ENCODE results near the gene ITPR1. TPM values are rescaled to one million over a fixed set of nuclear protein-coding genes. Genes with fewer than 3 reads are reported as not detected.

ITPR1 gene
- total and polyA plus RNA-seq, 4 donors = 3.7 to 39.4 (median 8.2) TPM

- 96% methylated on average over 3 of the region's 3 CpGs for WGBS
These were observed 34.2 kb upstream of the ITPR1 start for GRCh38 chr3:4458961-4459360.

GRCh38 chr3:4460334-4460733 lies 32.8 kb upstream of the ITPR1 start:
- no peaks in the 10 kb centered on the region for H3K27me3 ChIP-seq (ENCODE audit: control insufficient read depth in 4 of 4, insufficient read depth in 4 of 4, low read length in 3 of 4)
- no peak overlapping the region for H3K9ac ChIP-seq (ENCODE audit: low read depth in 1 of 2, low read length in 2 of 2)
- H3K36me3 ChIP-seq (ENCODE audit: control insufficient read depth in 4 of 4, insufficient read depth in 3 of 4, low read depth in 1 of 4, low read length in 3 of 4) = no peaks in the 10 kb centered on the region
- no peak overlapping the region for H3K4me3 ChIP-seq (ENCODE audit: low read depth in 1 of 3, low read length in 3 of 3)
- H3K4me1 ChIP-seq (ENCODE audit: control insufficient read depth in 4 of 4, insufficient read depth in 4 of 4, low read length in 3 of 4) = no peaks in the 10 kb centered on the region
- no peak overlapping the region for H3K27ac ChIP-seq (ENCODE audit: low read depth in 1 of 2, low read length in 2 of 2)
- DNase-seq (ENCODE audit: low spot score) = no peak
- no peaks in the 10 kb centered on the region for H3K9me3 ChIP-seq (ENCODE audit: control insufficient read depth in 4 of 4, low read length in 3 of 4)
- 92% methylated on average over 4 of the region's 4 CpGs for WGBS
- no peak for TF ChIP-seq MAX (IDR thresholded peaks at IDR 0.05)
- TF ChIP-seq, protein P1, sequence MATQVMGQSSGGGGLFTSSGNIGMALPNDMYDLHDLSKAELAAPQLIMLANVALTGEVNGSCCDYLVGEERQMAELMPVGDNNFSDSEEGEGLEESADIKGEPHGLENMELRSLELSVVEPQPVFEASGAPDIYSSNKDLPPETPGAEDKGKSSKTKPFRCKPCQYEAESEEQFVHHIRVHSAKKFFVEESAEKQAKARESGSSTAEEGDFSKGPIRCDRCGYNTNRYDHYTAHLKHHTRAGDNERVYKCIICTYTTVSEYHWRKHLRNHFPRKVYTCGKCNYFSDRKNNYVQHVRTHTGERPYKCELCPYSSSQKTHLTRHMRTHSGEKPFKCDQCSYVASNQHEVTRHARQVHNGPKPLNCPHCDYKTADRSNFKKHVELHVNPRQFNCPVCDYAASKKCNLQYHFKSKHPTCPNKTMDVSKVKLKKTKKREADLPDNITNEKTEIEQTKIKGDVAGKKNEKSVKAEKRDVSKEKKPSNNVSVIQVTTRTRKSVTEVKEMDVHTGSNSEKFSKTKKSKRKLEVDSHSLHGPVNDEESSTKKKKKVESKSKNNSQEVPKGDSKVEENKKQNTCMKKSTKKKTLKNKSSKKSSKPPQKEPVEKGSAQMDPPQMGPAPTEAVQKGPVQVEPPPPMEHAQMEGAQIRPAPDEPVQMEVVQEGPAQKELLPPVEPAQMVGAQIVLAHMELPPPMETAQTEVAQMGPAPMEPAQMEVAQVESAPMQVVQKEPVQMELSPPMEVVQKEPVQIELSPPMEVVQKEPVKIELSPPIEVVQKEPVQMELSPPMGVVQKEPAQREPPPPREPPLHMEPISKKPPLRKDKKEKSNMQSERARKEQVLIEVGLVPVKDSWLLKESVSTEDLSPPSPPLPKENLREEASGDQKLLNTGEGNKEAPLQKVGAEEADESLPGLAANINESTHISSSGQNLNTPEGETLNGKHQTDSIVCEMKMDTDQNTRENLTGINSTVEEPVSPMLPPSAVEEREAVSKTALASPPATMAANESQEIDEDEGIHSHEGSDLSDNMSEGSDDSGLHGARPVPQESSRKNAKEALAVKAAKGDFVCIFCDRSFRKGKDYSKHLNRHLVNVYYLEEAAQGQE (IDR thresholded peaks at IDR 0.05) = no peak
- TF ChIP-seq FOXA2 (IDR thresholded peaks at IDR 0.05) = no peak
- TF ChIP-seq FOXA1 (IDR thresholded peaks at IDR 0.05) = no peak
- no peak for TF ChIP-seq NR2F2 (IDR thresholded peaks at IDR 0.05)
- no peak for TF ChIP-seq ATF3 (IDR thresholded peaks at IDR 0.05)
- no peak for TF ChIP-seq TAF1 (conservative IDR thresholded peaks at IDR 0.05)
- TF ChIP-seq, protein P2, sequence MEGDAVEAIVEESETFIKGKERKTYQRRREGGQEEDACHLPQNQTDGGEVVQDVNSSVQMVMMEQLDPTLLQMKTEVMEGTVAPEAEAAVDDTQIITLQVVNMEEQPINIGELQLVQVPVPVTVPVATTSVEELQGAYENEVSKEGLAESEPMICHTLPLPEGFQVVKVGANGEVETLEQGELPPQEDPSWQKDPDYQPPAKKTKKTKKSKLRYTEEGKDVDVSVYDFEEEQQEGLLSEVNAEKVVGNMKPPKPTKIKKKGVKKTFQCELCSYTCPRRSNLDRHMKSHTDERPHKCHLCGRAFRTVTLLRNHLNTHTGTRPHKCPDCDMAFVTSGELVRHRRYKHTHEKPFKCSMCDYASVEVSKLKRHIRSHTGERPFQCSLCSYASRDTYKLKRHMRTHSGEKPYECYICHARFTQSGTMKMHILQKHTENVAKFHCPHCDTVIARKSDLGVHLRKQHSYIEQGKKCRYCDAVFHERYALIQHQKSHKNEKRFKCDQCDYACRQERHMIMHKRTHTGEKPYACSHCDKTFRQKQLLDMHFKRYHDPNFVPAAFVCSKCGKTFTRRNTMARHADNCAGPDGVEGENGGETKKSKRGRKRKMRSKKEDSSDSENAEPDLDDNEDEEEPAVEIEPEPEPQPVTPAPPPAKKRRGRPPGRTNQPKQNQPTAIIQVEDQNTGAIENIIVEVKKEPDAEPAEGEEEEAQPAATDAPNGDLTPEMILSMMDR (IDR thresholded peaks at IDR 0.05; ENCODE audit: low read depth, low read length, missing input control) = no peak
- no peak for TF ChIP-seq RXRA (IDR thresholded peaks at IDR 0.05)
- TF ChIP-seq RAD21 (IDR thresholded peaks at IDR 0.05) = no peak
- no peak for TF ChIP-seq EGR1 (IDR thresholded peaks at IDR 0.05; ENCODE audit: low read depth in 2 of 2)
- no peak for TF ChIP-seq YY1 (IDR thresholded peaks at IDR 0.05)
- no peak for TF ChIP-seq JUND (IDR thresholded peaks at IDR 0.05)

More at GRCh38 chr3:4458961-4459360, 34.2 kb upstream of the ITPR1 start:
- H3K9ac ChIP-seq (ENCODE audit: low read depth in 1 of 2, low read length in 2 of 2) = no peak overlapping the region
- H3K4me1 ChIP-seq (ENCODE audit: control insufficient read depth in 4 of 4, insufficient read depth in 4 of 4, low read length in 3 of 4) = no peaks in the 10 kb centered on the region
- H3K9me3 ChIP-seq (ENCODE audit: control insufficient read depth in 4 of 4, low read length in 3 of 4) = no peaks in the 10 kb centered on the region
- no peaks in the 10 kb centered on the region for H3K27me3 ChIP-seq (ENCODE audit: control insufficient read depth in 4 of 4, insufficient read depth in 4 of 4, low read length in 3 of 4)
- H3K27ac ChIP-seq (ENCODE audit: low read depth in 1 of 2, low read length in 2 of 2) = no peak overlapping the region
- TF ChIP-seq ATF3 (IDR thresholded peaks at IDR 0.05) = no peak
- TF ChIP-seq RAD21 (IDR thresholded peaks at IDR 0.05) = no peak
- no peak for TF ChIP-seq YY1 (IDR thresholded peaks at IDR 0.05)
- TF ChIP-seq MAX (IDR thresholded peaks at IDR 0.05) = no peak
- no peak for TF ChIP-seq SP1 (IDR thresholded peaks at IDR 0.05)
- TF ChIP-seq GABPA (IDR thresholded peaks at IDR 0.05 in 1 of 2, conservative IDR thresholded peaks at IDR 0.05 in 1 of 2) = no peak
- no peak for TF ChIP-seq JUND (IDR thresholded peaks at IDR 0.05)
- TF ChIP-seq NR2F2 (IDR thresholded peaks at IDR 0.05) = no peak
- TF ChIP-seq, protein P2 (IDR thresholded peaks at IDR 0.05; ENCODE audit: low read depth, low read length, missing input control) = no peak
- TF ChIP-seq TAF1 (conservative IDR thresholded peaks at IDR 0.05) = no peak
- no peak for TF ChIP-seq ZBTB33 (IDR thresholded peaks at IDR 0.05)
- no peak for TF ChIP-seq FOXA1 (IDR thresholded peaks at IDR 0.05)
- no peak for TF ChIP-seq HNF4A (conservative IDR thresholded peaks at IDR 0.05)
- H3K36me3 ChIP-seq (ENCODE audit: control insufficient read depth in 4 of 4, insufficient read depth in 3 of 4, low read depth in 1 of 4, low read length in 3 of 4) = no peaks in the 10 kb centered on the region
- DNase-seq (ENCODE audit: low spot score) = no peak
- no peak overlapping the region for H3K4me3 ChIP-seq (ENCODE audit: low read depth in 1 of 3, low read length in 3 of 3)
